GM12878 (cell line): ENCODE results near the gene SNRK.

ENCODE experiments used
- CTCF ChIP-seq, 3 experiments: IDR thresholded peaks in 2 of 3; conservative IDR thresholded peaks in 1 of 3; 2 replicates each; pipeline ENCODE4 v1.5.1; 2011; ENCODE audit warnings: low read depth in 3 of 3, low read length in 3 of 3, mild to moderate bottlenecking in 3 of 3, control low read depth in 2 of 3, moderate library complexity in 2 of 3, inconsistent platforms in 1 of 3, mixed read lengths in 1 of 3; ENCODE audit not compliant: control insufficient read depth in 2 of 3, insufficient read depth in 1 of 3; ENCODE audit errors: extremely low read depth in 1 of 3
- ESRRA ChIP-seq: IDR thresholded peaks from 2 replicates; pipeline ENCODE4 v1.6.1; 2012; ENCODE audit warnings: mild to moderate bottlenecking, low read length, improper control_type of control experiment
- HDGF ChIP-seq: fragments of 450-650 bp; IDR thresholded peaks from 2 replicates; pipeline ENCODE4 v1.6.1; 2016; ENCODE audit warnings: antibody characterized with exemption
- MAX ChIP-seq: IDR thresholded peaks from 2 replicates; pipeline ENCODE4 v1.6.1; 2012; ENCODE audit warnings: low read depth, low read length, improper control_type of control experiment
- NR2C1 ChIP-seq: fragments of 450-650 bp; IDR thresholded peaks from 2 replicates; pipeline ENCODE4 v1.6.1; 2017; ENCODE audit warnings: antibody characterized with exemption, mild to moderate bottlenecking, moderate library complexity
- POLR2AphosphoS5 ChIP-seq: IDR thresholded peaks from 2 replicates; pipeline ENCODE4 v1.6.1; 2011; ENCODE audit warnings: mild to moderate bottlenecking, low read length, inconsistent platforms
- RCOR1 ChIP-seq: conservative IDR thresholded peaks from 2 replicates; pipeline ENCODE4 v1.6.1; 2012; ENCODE audit warnings: low read depth, low read length, improper control_type of control experiment
- REST ChIP-seq: IDR thresholded peaks from 2 replicates; pipeline ENCODE4 v1.6.1; 2012; ENCODE audit warnings: mild to moderate bottlenecking, low read depth, low read length
- SREBF1 ChIP-seq: IDR thresholded peaks from 2 replicates; pipeline ENCODE4 v1.6.1; 2012; ENCODE audit warnings: mild to moderate bottlenecking, low read length
- SRF ChIP-seq, 2 experiments: IDR thresholded peaks; 2 replicates each; pipeline ENCODE4 v1.6.1; 2011; ENCODE audit warnings: low read depth in 2 of 2, low read length in 2 of 2, mild to moderate bottlenecking in 1 of 2, moderate library complexity in 1 of 2
- TAF1 ChIP-seq: IDR thresholded peaks from 2 replicates; pipeline ENCODE4 v1.6.1; 2011; ENCODE audit warnings: mild to moderate bottlenecking, low read depth, low read length, borderline replicate concordance

- TF ChIP-seq SRF (IDR thresholded peaks at IDR 0.05; ENCODE audit: low read depth in 2 of 2, low read length in 2 of 2) (no peak), REST (no peak), TAF1 (no peak), NR2C1 (no peak), POLR2AphosphoS5 (no peak), SREBF1 (no peak), CTCF (IDR thresholded peaks at IDR 0.05 in 2 of 3, conservative IDR thresholded peaks at IDR 0.05 in 1 of 3; ENCODE audit: control insufficient read depth in 2 of 3, extremely low read depth in 1 of 3, insufficient read depth in 1 of 3, low read depth in 3 of 3, low read length in 3 of 3) (no peak), ESRRA (no peak), HDGF (no peak), RCOR1 (no peak), MAX (no peak)
Measured at GRCh38 chr3:43281020-43281419, 5.3 kb upstream of the SNRK start.
